Liver (tissue), 9 donors: ENCODE data around the gene MCF2L. TPM values are rescaled to one million over a fixed set of nuclear protein-coding genes. Genes with fewer than 3 reads are reported as not detected.

Experiments
- DNase-seq: peaks from one replicate; pipeline ENCODE4 v3.0.0-alpha.2; 2017; ENCODE audit warnings: low spot score
- H3K27ac ChIP-seq, 2 donors: one replicate each; pipeline ENCODE4 v1.7.0; 2013; ENCODE audit warnings: inconsistent platforms in 2 of 2, low read length in 2 of 2, control low read depth in 1 of 2, low read depth in 1 of 2, mild to moderate bottlenecking in 1 of 2
- H3K27me3 ChIP-seq, 4 donors: one replicate each; pipeline versions ENCODE4 v1.6.1 to v1.7.0; 2013; ENCODE audit warnings: low read length in 3 of 4, inconsistent platforms in 1 of 4, mild to moderate bottlenecking in 1 of 4, moderate library complexity in 1 of 4; ENCODE audit not compliant: control insufficient read depth in 4 of 4, insufficient read depth in 4 of 4
- H3K36me3 ChIP-seq, 4 donors: one replicate each; pipeline versions ENCODE4 v1.6.1 to v1.7.0; 2013; ENCODE audit warnings: low read length in 3 of 4, mild to moderate bottlenecking in 3 of 4, low read depth in 1 of 4, moderate library complexity in 1 of 4; ENCODE audit not compliant: control insufficient read depth in 4 of 4, insufficient read depth in 3 of 4
- H3K4me1 ChIP-seq, 4 donors: one replicate each; pipeline versions ENCODE4 v1.6.1 to v1.7.0; 2013; ENCODE audit warnings: low read length in 3 of 4, mild to moderate bottlenecking in 3 of 4, moderate library complexity in 1 of 4; ENCODE audit not compliant: control insufficient read depth in 4 of 4, insufficient read depth in 4 of 4
- H3K4me3 ChIP-seq, 3 donors: one replicate each; pipeline versions ENCODE4 v1.6.1 to v1.7.0; 2013; ENCODE audit warnings: low read length in 3 of 3, control low read depth in 1 of 3, low read depth in 1 of 3, mild to moderate bottlenecking in 1 of 3
- H3K9ac ChIP-seq, 2 donors: one replicate each; pipeline ENCODE4 v1.7.0; 2013; ENCODE audit warnings: low read length in 2 of 2, mild to moderate bottlenecking in 2 of 2, moderate library complexity in 2 of 2, control low read depth in 1 of 2, low read depth in 1 of 2
- H3K9me3 ChIP-seq, 4 donors: one replicate each; pipeline versions ENCODE4 v1.6.1 to v1.7.0; 2013; ENCODE audit warnings: low read length in 3 of 4; ENCODE audit not compliant: control insufficient read depth in 4 of 4
- EGR1 ChIP-seq, 2 donors: IDR thresholded peaks; 2 replicates each; pipeline ENCODE4 v1.6.1; 2016 to 2018; ENCODE audit warnings: antibody characterized with exemption in 2 of 2, low read depth in 2 of 2
- FOXA1 ChIP-seq: IDR thresholded peaks from 2 replicates; pipeline ENCODE4 v1.6.1; 2016; ENCODE audit warnings: antibody characterized with exemption
- FOXA2 ChIP-seq: IDR thresholded peaks from 2 replicates; pipeline ENCODE4 v1.6.1; 2016; ENCODE audit warnings: antibody characterized with exemption
- GABPA ChIP-seq, 2 donors: IDR thresholded peaks in 1 of 2; conservative IDR thresholded peaks in 1 of 2; 2 replicates each; pipeline ENCODE4 v1.6.1; 2016; ENCODE audit warnings: antibody characterized with exemption in 2 of 2, mild to moderate bottlenecking in 1 of 2, moderate library complexity in 1 of 2
- HNF4G ChIP-seq: IDR thresholded peaks from 2 replicates; pipeline ENCODE4 v1.6.1; 2016; ENCODE audit warnings: antibody characterized with exemption
- JUND ChIP-seq, 2 donors: IDR thresholded peaks; 2 replicates each; pipeline ENCODE4 v1.6.1; 2016; ENCODE audit warnings: antibody characterized with exemption in 2 of 2
- NR2F2 ChIP-seq: IDR thresholded peaks from 2 replicates; pipeline ENCODE4 v1.6.1; 2016; ENCODE audit warnings: antibody characterized with exemption
- RXRA ChIP-seq, 2 donors: IDR thresholded peaks; 2 replicates each; pipeline ENCODE4 v1.6.1; 2017 to 2018; ENCODE audit warnings: antibody characterized with exemption in 2 of 2, mild to moderate bottlenecking in 1 of 2
- SP1 ChIP-seq: IDR thresholded peaks from 2 replicates; pipeline ENCODE4 v1.6.1; 2018; ENCODE audit warnings: antibody characterized with exemption, mild to moderate bottlenecking
- TAF1 ChIP-seq: conservative IDR thresholded peaks from 2 replicates; pipeline ENCODE4 v1.6.1; 2016; ENCODE audit warnings: antibody characterized with exemption, mild to moderate bottlenecking
- YY1 ChIP-seq: IDR thresholded peaks from 2 replicates; pipeline ENCODE4 v1.6.1; 2016; ENCODE audit warnings: antibody characterized with exemption, mild to moderate bottlenecking
- WGBS: extraction: QIAGEN DNeasy Blood & Tissue Kit; methylation state at CpG from one replicate; pipeline ENCODE4 v1.1.7; 2013; 5-methylcytosine and 5-hydroxymethylcytosine counted together
- polyA plus RNA-seq, 2 donors: library from polyadenylated mRNA; stranded (reverse) in 1 of 2; unstranded in 1 of 2; fragments of 200-250 nt in 1 of 2; fragments of >200 nt in 1 of 2; fragmentation: Nextera tagmentation in 1 of 2; extraction: Ambion mirVana in 1 of 2; gene quantifications; one replicate each; pipeline versions ENCODE4 v1.2.1 to v1.2.3, GENCODE V29; 2013 to 2015
- total RNA-seq, 2 donors: library from RNA; depleted of rRNA; stranded (reverse); fragments of >200 nt; gene quantifications; one replicate each; pipeline ENCODE4 v1.2.3, GENCODE V29; 2014
- TF ChIP-seq, protein P1 (sequence below): IDR thresholded peaks from 2 replicates; pipeline ENCODE4 v1.6.1; 2016; ENCODE audit warnings: antibody characterized with exemption, mild to moderate bottlenecking
- TF ChIP-seq, protein P2 (sequence below): IDR thresholded peaks from 2 replicates; pipeline ENCODE4 v1.6.1; 2016; ENCODE audit warnings: antibody characterized with exemption
- TF ChIP-seq, protein P3 (sequence below): IDR thresholded peaks from 2 replicates; pipeline ENCODE4 v1.6.1; 2016; ENCODE audit warnings: antibody characterized with exemption
- TF ChIP-seq, protein P4 (sequence below): fragments of 150-350 bp; IDR thresholded peaks from 2 replicates; pipeline ENCODE4 v1.5.1; 2017; ENCODE audit warnings: improper control_type of control experiment, low read depth, low read length; ENCODE audit not compliant: missing input control
- donor health status: healthy.
- donor health status: healthy.
- donor health status: healthy.
- donor health status: healthy.
- donor health status: healthy.

Gene MCF2L
- total and polyA plus RNA-seq, 4 donors = 2.9 to 12.8 (median 7.1) TPM

DNA sequence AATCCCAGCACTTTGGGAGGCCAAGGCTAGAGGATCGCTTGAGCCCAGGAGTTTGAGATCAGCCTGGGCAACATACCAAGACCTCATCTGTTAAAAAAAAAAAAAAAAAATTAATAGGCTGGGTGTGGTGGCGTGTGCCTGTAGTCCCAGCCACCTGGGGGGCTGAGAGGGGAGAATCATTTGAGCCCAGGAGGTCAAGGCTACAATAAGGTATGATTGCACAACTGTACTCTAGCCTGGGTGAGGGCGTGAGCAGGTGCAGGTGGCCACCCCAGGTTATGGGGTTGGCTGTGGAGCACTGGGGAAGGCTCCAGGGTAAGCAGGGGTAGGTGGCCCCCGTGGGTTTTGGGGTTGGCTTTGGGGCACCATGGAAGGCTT lies 33.9 kb downstream of the MCF2L start (continued):
- TF ChIP-seq, protein P1, sequence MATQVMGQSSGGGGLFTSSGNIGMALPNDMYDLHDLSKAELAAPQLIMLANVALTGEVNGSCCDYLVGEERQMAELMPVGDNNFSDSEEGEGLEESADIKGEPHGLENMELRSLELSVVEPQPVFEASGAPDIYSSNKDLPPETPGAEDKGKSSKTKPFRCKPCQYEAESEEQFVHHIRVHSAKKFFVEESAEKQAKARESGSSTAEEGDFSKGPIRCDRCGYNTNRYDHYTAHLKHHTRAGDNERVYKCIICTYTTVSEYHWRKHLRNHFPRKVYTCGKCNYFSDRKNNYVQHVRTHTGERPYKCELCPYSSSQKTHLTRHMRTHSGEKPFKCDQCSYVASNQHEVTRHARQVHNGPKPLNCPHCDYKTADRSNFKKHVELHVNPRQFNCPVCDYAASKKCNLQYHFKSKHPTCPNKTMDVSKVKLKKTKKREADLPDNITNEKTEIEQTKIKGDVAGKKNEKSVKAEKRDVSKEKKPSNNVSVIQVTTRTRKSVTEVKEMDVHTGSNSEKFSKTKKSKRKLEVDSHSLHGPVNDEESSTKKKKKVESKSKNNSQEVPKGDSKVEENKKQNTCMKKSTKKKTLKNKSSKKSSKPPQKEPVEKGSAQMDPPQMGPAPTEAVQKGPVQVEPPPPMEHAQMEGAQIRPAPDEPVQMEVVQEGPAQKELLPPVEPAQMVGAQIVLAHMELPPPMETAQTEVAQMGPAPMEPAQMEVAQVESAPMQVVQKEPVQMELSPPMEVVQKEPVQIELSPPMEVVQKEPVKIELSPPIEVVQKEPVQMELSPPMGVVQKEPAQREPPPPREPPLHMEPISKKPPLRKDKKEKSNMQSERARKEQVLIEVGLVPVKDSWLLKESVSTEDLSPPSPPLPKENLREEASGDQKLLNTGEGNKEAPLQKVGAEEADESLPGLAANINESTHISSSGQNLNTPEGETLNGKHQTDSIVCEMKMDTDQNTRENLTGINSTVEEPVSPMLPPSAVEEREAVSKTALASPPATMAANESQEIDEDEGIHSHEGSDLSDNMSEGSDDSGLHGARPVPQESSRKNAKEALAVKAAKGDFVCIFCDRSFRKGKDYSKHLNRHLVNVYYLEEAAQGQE = no peak
- TF ChIP-seq YY1 (no peak), SP1 (no peak)
- TF ChIP-seq, protein P2, sequence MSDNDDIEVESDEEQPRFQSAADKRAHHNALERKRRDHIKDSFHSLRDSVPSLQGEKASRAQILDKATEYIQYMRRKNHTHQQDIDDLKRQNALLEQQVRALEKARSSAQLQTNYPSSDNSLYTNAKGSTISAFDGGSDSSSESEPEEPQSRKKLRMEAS = no peak

DNA sequence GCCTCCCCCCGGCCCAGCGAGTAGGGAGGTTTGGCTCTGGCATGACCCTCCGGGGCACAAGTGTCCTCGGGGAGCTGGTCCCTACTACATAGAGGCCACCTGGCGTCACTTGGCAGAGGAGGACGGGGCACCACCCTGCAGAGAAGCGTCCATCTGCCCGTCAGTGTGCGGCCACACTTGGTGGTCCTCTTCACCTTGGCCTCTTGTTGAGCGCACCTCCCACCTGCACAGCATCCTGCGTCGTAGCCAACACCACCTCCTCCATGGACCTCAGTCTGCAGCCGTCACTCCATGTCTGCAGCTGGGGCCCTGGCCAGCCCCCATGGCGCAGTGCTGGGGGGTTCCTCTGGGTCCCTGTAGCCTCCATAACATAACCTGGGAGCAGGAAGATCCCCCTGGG lies 35.1 kb downstream of the MCF2L start:
- Histone ChIP-seq H3K4me3 (no peak overlapping the region), H3K4me1 (peaks cover 0 to 7% (median 1%) of the 10 kb centered on the region in 4 donors), H3K9ac (no peak overlapping the region), H3K27ac (no peak overlapping the region), H3K36me3 (no peaks in the 10 kb centered on the region), H3K27me3 (no peaks in the 10 kb centered on the region), H3K9me3 (no peaks in the 10 kb centered on the region)
- TF ChIP-seq TAF1 (no peak), FOXA2 (no peak), GABPA (IDR thresholded peaks at IDR 0.05 in 1 of 2, conservative IDR thresholded peaks at IDR 0.05 in 1 of 2) (no peak), JUND (IDR thresholded peaks at IDR 0.05) (no peak), FOXA1 (no peak), YY1 (no peak), RXRA (IDR thresholded peaks at IDR 0.05) (no peak), HNF4G (no peak), NR2F2 (no peak), EGR1 (IDR thresholded peaks at IDR 0.05; ENCODE audit: low read depth in 2 of 2) (no peak)
- TF ChIP-seq, protein P1 = no peak
- TF ChIP-seq, protein P3, sequence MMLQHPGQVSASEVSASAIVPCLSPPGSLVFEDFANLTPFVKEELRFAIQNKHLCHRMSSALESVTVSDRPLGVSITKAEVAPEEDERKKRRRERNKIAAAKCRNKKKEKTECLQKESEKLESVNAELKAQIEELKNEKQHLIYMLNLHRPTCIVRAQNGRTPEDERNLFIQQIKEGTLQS = no peak
- TF ChIP-seq, protein P4, sequence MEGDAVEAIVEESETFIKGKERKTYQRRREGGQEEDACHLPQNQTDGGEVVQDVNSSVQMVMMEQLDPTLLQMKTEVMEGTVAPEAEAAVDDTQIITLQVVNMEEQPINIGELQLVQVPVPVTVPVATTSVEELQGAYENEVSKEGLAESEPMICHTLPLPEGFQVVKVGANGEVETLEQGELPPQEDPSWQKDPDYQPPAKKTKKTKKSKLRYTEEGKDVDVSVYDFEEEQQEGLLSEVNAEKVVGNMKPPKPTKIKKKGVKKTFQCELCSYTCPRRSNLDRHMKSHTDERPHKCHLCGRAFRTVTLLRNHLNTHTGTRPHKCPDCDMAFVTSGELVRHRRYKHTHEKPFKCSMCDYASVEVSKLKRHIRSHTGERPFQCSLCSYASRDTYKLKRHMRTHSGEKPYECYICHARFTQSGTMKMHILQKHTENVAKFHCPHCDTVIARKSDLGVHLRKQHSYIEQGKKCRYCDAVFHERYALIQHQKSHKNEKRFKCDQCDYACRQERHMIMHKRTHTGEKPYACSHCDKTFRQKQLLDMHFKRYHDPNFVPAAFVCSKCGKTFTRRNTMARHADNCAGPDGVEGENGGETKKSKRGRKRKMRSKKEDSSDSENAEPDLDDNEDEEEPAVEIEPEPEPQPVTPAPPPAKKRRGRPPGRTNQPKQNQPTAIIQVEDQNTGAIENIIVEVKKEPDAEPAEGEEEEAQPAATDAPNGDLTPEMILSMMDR = no peak
- TF ChIP-seq, protein P2 = no peak
- DNase-seq = no peak
- 95% methylated on average over 14 of the region's 14 CpGs for WGBS
